NCI-H748 (cell line): Measurements from ENCODE around the gene ERGIC3.

Experiments used
- DNase-seq: peaks from one replicate; lab custom pipeline; 2025; ENCODE audit not compliant: unreplicated experiment; lab: John Stamatoyannopoulos, UW

ERGIC3 gene

DNA sequence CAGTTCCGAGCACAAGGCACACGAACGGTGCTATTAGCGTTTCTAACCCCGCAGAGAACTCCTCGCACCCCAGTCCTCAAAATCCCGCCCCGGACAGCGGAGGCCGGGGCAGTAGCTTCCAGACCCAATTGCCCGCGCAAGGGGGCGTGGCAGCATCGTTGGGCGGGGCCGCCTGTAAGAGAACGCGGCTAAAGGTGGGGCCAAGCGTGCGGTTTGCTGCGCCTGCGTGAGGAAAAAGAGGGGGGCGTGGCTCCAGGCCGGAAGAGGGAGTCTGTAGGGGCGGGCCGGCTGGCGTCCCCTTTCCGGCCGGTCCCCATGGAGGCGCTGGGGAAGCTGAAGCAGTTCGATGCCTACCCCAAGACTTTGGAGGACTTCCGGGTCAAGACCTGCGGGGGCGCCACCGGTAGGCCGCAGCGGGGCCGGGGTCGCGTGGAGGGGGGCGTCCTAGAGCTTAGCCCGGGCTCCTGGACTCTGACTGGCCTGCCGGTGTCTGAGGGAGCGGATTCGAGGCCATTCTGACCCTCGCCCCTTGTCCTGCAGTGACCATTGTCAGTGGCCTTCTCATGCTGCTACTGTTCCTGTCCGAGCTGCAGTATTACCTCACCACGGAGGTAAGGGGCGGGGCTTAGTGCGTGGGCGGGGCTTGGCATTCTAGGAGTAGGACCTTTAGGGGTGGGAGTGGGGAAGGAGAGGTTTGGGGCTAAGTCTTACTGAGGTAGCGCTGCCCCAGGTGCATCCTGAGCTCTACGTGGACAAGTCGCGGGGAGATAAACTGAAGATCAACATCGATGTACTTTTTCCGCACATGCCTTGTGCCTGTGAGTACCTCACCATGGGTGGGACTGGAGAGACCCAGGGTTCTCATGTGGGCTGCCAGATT, at the start of gene ERGIC3:
TSS of gene ERGIC3 (plus strand) at position 296 of the 880 bp plus-strand sequence. CDS start at position 316, 20 bp downstream.
- peak; percentile 97 for DNase-seq

DNA sequence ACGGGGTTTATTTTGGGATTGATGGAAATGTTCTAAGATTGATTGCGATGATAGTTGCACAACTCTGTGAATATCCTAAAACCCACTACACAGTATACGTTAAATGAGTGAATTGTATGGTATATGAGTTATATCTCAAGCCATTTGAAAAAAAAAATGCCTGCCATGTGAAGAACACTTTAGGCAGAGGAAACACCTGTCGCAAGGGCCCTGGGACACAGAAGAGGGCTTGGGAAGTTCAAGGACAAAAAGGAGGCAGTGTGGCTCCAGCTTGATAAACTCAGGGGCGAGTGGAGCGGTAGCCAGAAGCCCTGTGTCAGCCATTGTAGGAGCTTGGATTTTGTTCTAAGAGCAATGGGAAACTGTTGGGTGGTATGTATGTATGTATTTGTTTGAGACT, 49.5 kb upstream of the ERGIC3 start:
- DNase-seq: no peak

DNA sequence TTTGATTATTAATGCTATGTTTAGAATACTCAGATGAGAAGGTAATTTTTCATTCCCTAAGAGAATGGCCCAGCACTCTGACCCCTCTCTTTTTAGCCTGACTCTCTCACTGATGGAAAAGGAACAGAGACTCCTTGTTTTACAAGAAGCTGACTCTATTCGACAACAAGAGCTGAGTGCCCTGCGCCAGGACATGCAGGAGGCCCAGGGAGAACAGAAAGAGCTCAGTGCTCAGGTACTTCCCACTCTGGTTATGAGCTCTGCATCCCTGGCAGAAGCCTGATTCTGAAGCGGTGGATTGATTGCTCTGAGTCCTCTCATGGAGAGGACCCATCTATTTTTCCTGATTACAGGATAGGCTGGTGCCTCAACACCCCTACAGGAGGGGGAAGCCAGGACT, 45.4 kb upstream of the ERGIC3 start:
- no peak for DNase-seq

DNA sequence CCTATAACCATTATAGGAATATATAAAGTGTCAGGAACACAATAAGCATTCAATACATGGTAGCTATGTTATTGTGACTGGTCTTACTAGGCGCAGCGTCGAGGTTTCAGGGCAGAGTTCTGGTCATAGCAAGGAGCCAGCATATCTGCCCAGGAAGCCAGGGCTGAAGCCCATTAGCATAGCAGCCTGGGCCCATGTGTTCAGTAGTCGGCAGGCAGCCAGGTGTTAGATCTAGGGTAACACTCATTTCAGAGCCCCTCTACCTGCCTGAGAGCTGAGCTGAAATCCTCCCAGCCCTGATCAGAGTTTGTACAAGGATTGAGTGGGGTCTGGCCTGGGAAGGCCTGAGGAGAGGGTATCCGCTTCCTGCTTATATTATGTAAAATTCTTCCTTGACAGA, 44.6 kb upstream of the ERGIC3 start:
- no peak for DNase-seq

DNA sequence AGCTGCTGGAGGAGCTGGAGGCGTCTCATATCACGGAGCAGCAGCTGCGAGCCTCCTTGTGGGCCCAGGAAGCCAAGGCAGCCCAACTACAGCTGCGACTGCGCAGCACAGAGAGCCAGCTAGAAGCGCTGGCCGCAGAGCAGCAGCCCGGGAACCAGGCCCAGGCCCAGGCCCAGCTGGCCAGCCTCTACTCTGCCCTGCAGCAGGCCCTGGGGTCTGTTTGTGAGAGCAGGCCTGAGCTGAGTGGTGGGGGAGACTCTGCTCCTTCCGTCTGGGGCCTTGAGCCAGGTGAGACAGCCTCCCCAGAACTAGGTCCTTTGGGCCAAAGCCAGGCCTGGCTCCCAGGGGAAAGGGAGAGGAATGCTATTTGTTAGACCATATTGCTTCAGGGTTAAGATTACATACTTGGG, 44.1 kb upstream of the ERGIC3 start:
- no peak for DNase-seq

DNA sequence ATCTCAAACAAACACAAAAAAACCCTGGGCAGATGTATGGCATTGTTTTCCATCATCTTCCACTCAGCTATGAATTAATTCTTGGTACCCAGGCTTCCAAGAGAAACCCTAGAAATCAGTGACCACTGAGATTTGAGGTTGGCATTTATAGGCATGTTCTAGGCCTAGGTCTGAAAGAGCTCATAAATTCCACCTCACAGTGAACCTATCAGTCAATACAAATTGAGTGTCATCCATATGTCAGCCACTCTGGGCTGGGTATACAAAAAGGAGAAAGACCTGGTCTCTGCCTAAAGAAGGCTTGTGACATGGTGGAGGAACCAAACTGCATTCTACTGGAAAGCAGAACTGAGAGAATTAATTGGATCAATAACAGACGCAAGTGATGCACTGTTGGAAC, 42.6 kb upstream of the ERGIC3 start:
- no peak for DNase-seq

DNA sequence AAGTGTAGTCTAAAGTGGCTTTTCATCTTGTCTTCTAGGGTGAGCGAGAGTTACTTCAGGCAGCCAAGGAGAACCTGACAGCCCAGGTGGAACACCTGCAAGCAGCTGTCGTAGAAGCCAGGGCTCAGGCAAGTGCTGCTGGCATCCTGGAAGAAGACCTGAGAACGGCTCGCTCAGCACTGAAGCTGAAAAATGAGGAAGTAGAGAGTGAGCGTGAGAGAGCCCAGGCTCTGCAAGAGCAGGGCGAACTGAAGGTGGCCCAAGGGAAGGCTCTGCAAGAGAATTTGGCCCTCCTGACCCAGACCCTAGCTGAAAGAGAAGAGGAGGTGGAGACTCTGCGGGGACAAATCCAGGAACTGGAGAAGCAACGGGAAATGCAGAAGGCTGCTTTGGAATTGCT, 39.5 kb upstream of the ERGIC3 start:
- DNase-seq: no peak

DNA sequence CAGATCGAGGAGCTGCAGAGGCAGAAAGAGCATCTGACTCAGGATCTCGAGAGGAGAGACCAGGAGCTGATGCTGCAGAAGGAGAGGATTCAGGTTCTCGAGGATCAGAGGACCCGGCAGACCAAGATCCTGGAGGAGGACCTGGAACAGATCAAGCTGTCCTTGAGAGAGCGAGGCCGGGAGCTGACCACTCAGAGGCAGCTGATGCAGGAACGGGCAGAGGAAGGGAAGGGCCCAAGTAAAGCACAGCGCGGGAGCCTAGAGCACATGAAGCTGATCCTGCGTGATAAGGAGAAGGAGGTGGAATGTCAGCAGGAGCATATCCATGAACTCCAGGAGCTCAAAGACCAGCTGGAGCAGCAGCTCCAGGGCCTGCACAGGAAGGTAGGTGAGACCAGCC, 38.6 kb upstream of the ERGIC3 start:
- DNase-seq: no peak

DNA sequence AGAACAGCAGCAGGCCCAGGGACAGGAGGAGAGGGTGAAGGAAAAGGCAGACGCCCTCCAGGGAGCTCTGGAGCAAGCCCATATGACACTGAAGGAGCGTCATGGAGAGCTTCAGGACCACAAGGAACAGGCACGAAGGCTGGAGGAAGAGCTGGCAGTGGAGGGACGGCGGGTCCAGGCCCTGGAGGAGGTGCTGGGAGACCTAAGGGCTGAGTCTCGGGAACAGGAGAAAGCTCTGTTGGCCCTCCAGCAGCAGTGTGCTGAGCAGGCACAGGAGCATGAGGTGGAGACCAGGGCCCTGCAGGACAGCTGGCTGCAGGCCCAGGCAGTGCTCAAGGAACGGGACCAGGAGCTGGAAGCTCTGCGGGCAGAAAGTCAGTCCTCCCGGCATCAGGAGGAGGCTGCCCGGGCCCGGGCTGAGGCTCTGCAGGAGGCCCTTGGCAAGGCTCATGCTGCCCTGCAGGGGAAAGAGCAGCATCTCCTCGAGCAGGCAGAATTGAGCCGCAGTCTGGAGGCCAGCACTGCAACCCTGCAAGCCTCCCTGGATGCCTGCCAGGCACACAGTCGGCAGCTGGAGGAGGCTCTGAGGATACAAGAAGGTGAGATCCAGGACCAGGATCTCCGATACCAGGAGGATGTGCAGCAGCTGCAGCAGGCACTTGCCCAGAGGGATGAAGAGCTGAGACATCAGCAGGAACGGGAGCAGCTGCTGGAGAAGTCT, 37.9 kb upstream of the ERGIC3 start:
- no peak for DNase-seq

DNA sequence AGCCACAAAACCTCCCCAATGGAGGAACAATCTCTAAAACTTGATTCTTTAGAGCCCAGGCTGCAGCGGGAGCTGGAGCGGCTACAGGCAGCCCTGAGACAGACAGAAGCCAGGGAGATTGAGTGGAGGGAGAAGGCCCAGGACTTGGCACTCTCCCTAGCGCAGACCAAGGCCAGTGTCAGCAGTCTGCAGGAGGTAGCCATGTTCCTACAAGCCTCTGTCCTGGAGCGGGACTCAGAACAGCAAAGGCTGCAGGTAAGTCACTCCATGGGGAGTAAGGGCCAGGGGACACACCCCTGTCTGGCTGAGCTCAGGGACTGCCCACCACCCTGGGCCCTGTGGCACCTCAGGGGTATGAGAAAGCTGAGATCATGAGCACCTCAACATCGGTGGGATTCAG, 37.1 kb upstream of the ERGIC3 start:
- no peak for DNase-seq

DNA sequence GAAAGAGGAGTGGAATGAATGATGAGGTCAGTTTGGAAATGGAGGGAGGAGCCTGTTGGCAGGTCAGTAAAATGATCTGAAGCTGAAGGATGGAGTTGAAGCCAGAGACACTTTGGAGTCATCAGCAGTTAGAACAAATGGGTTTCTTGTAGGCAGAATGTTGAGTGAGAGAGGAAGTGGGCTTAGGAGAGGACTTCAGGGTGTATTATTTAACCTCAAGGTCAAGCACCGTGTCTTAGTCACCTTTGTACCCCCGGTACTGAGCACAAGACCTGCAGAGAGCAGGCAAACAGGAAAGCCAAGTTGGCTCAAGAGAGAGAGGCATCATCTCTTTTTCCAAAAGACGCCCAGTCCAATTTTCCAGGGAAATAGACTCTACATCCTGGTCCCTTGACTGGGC, 35.7 kb upstream of the ERGIC3 start:
- DNase-seq: no peak

DNA sequence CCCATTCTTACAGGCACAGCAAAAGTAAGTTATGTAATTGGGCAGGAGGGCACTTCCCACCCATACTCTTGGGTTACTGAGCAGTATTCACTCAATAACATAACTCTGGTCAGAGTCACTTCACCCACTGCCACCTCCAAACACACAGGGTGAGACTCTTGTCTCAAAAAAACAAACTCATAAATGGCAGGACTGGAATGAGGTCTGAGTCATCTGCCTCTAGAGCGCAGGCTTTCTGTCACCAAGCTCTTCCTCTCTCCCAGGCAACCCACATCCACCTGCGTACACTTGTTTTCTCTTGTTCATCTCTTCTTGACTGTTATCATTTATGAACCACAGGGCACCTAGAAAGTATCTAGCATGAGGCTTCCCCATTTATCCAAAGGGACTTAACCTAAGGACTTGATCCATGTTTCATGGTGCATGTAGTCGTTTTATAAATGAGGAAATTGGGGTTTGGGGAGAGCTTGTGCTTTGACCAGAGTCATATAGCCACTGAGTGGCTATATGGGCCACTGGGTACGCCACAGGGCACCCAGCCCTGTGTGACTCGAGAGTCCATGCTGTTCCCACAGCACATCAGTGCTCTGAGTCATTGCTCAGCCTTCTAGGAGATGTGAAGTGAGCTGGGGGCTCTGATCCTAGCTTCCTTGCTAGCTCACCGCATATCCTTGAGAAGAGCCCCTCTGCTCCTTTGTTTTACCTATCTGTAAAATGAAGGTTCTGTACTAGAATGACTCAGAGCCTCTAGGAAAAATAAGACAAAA, 34.8 kb upstream of the ERGIC3 start:
- no peak for DNase-seq

DNA sequence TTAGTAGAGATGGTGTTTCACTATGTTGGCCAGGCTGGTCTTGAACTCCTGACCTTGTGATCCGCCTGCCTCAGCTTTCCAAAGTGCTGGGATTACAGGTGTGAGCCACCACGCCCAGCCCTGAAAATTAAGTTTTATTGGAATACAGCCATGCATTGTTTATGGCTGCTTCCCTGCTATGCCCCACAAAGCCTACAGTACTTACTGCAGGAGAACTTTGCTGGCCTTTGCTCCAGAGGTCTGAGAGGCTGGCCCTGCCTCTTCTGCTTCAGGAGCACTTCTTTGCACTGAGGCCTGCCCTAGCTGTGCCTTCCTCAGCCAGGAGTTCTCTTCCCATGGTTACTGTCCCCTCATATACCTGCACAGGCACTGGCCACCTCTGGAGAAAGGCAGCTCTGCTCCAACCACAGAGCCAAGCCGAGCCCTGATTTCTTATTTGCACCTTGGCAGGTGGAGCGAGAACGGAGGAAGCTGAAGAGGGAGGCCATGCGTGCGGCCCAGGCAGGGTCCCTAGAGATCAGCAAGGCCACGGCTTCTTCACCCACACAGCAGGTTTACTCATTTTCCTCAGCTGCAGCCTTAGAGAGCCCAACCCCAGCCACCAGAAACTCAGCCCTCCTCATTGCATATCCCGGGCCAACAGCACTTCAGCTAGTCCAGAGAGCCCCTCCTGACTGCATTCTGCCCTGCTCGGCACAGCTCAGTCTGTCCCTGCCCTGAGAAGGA, 33.2 kb upstream of the ERGIC3 start:
- no peak for DNase-seq

DNA sequence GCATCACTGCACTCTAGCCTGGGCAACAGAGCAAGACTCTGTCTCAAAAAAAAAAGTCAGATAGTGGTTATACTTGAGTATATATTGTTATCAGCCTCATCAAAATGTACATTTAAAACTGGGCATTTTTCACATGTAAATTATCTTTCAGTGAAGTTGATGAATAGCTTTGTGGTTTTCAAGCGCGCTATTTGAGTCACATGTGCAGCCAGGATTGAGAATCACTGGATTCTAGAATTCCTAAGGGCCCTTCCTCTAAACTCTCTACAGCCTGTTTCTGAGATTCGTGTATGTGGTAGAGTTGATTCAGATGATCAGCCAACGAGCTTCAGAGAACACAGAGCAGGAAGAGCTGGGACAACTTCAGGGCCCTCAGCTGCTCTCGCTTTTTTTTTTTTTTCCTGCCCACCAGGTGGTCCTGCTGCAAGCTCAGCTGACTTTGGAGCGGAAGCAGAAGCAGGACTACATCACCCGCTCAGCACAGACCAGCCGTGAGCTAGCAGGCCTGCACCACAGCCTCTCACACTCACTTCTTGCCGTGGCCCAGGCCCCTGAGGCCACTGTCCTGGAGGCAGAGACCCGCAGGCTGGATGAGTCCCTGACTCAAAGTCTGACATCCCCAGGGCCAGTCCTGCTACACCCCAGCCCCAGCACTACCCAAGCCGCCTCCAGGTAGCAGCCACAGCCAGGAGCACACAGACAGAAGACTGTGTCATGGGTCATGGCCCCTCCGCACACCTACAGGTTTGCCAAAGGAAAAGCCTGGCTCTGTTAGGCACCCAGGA, 30.7 kb upstream of the ERGIC3 start:
- DNase-seq: no peak

DNA sequence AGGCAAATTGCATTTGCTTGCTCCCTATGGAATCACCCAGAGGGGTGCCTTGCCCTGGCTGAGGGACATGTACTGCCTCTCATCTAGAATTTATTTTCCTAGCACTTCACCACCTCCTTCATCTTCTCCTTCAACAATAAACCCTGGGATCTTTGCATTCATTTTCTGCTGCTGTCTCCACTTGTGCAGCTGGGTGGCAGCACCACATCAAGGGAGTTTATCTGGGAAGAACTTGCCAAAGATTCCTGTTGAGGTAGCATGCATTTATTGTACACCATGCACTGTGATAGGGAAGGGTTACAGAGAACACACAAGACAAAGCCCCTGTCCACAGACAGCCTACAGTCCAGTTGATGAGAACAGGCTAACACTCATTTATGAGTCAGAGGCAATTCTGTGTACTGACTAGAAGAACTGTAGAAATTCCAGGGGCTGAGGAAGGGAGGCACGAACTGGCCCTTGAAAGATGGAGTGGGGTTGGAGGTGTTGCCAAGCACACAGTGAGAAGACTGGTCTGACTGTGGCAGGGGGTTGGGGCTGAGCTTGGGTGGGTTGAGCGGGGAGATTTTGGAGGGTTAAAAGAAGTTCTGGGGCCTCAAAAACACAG, 30.0 kb upstream of the ERGIC3 start:
- DNase-seq: peak; percentile 38

DNA sequence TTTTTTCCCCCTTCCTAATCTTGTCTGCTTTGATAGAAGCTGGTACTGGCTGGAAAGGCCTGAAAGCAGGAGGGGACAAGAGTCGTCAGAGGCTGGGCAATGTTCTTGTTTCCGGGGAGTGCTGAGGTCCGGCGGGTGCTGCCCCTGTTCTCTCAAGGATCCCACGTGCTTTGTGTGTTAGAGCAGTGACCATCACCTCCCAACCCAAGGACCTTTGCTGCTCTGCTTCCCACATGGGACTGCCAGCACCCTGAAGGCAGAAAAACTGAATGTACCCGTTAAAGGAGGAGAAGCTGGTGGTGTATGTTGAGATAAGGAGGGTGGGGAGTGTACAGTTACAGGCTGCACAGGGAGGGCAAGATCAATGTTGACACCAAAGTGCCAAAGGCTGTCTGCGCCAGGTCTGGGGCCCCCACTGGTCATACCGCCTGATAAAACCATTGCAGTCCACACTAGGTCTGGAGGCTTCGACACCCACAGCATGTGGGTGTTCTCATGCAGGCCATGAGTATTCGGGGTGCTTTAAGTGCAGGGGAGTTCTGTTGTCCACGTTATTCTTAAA, 27.4 kb upstream of the ERGIC3 start:
- no peak for DNase-seq

DNA sequence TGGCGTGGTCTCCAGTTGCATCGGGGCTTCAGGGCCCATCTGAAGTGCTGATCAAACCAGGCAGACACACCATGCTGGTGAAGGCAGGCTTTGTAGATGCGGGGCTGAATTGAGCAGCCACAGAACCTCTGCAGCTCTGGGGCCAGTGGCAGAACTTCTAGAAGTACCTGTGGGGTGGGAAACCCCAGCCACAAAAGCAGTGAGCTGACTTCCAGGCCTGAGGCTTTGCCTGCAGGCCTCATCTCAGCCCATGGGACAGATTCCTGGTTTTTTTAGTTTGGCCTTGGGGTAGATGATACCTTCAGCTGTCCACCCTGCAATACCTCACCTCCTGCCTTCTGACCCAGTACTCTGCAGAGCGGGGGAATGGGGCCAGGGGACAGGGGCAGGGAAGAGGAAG, 26.5 kb upstream of the ERGIC3 start:
- no peak for DNase-seq

DNA sequence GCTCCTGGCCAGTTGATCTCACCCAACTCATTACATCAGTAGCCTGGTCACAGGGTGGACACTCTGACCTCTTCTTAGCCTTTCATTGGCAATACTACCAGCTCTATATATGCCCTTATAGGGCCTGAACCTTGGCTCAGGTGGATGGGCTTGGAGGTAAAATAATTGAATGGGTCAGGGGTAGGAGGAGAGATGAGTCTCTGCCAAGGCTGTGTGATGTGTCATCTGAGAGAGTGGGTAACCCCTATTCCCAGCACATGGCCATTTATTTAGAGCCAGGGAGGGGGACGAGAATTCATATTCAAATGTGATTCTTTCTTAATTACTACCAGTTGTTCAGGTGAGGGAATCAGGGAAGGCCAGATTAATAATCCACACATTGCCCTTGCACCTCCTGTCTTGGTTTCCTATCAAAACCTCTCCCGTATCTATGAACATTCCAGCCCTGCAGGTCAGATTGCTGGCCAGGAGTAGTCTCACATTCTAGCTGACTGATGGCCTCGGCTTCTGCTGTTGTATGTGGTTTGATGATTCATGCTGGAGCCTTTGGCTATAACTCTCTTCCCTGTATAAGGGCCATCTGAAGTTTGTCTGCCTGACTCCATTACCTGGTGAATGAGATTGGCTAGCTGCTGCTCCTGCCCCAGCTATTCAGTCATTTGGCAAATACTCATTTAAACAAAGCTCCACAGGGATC, 25.8 kb upstream of the ERGIC3 start:
- DNase-seq: no peak

DNA sequence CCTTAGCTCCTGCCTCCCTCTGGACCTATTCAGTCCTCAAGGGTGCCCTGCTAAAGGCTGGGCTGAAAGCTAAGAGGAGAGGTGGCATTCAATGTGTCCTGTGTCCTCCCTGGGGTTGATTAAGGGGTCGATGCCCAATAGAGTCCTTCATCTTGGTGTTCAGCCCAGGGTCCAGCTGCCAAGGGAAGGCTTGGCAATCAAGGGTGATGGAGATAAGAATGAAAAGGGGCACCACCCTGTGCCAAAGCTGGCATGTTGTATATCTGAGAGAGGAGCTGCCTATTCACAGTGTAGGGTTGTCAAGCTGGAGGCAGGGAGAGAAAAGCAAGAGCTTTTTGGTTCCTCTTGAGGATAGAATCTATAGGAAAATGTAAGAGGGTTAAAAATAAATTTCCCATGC, 24.8 kb upstream of the ERGIC3 start:
- DNase-seq: no peak
